Measurements from ENCODE around the gene SAMD4A. TPM values are rescaled to one million over a fixed set of nuclear protein-coding genes. Genes with fewer than 3 reads are reported as not detected.

Gene SAMD4A
- total and polyA plus RNA-seq, 10 donors: 2.3 to 31.0 (median 21.2) TPM

- Histone ChIP-seq H3K9me3 (no peaks in the 10 kb centered on the region), H3K36me3 (peaks cover 0 to 51% (median 4%) of the 10 kb centered on the region in 6 donors), H3K27me3 (replicated peaks in 1 of 7) (no peaks in the 10 kb centered on the region), H3K4me1 (no peaks in the 10 kb centered on the region), H3K27ac (no peak overlapping the region), H3K4me3 (no peak overlapping the region)
- WGBS, 5 donors: 78 to 89% (median 82%) methylated on average over 3 of the region's 3 CpGs
- TF ChIP-seq POLR2AphosphoS5 (IDR thresholded peaks at IDR 0.05) (no peak), POLR2A (IDR thresholded peaks at IDR 0.05) (no peak)
- TF ChIP-seq, protein P1, sequence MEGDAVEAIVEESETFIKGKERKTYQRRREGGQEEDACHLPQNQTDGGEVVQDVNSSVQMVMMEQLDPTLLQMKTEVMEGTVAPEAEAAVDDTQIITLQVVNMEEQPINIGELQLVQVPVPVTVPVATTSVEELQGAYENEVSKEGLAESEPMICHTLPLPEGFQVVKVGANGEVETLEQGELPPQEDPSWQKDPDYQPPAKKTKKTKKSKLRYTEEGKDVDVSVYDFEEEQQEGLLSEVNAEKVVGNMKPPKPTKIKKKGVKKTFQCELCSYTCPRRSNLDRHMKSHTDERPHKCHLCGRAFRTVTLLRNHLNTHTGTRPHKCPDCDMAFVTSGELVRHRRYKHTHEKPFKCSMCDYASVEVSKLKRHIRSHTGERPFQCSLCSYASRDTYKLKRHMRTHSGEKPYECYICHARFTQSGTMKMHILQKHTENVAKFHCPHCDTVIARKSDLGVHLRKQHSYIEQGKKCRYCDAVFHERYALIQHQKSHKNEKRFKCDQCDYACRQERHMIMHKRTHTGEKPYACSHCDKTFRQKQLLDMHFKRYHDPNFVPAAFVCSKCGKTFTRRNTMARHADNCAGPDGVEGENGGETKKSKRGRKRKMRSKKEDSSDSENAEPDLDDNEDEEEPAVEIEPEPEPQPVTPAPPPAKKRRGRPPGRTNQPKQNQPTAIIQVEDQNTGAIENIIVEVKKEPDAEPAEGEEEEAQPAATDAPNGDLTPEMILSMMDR (IDR thresholded peaks at IDR 0.05 in 8 of 11, conservative IDR thresholded peaks at IDR 0.05 in 3 of 11): no peak
- intact Hi-C loops (cut with DNase I; ENCODE audit: low total_unique reads): no loop called here
- DNase-seq: no peak
Observed at GRCh38 chr14:54839701-54840119, 272.8 kb downstream of the SAMD4A start.

DNA sequence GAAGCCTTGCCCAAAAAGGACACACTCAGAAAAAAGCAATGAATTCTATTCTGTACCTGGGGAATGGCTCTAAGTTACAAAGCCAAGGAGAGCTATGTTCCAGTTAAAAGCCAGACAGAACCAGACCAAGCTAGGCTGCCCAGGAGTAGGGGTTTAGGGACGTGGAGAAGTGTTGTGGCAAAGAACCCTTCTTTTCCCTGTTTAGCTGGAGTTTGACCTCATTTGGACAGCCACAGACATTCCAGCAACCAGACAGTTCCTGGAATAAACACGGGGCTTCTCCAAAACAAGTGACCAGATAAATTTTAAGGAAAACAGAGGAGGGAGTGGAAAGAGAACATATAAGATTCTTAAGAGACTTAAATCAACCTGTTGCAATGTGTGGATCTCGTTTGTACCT lies 273.4 kb downstream of the SAMD4A start:
- Histone ChIP-seq H3K27ac (no peak overlapping the region), H3K27me3 (replicated peaks in 1 of 7) (no peaks in the 10 kb centered on the region), H3K4me1 (no peaks in the 10 kb centered on the region), H3K9me3 (no peaks in the 10 kb centered on the region), H3K4me3 (no peak overlapping the region), H3K36me3 (peaks cover 0 to 57% (median 4%) of the 10 kb centered on the region in 6 donors)
- intact Hi-C loops (cut with DNase I; ENCODE audit: low total_unique reads): no loop called here
- no peak for DNase-seq
- WGBS, 5 donors: 85 to 96% (median 91%) methylated on average over 3 of the region's 3 CpGs
- TF ChIP-seq POLR2A (IDR thresholded peaks at IDR 0.05) (no peak), POLR2AphosphoS5 (IDR thresholded peaks at IDR 0.05) (no peak)
- TF ChIP-seq, protein P1 (IDR thresholded peaks at IDR 0.05 in 8 of 11, conservative IDR thresholded peaks at IDR 0.05 in 3 of 11): no peak

DNA sequence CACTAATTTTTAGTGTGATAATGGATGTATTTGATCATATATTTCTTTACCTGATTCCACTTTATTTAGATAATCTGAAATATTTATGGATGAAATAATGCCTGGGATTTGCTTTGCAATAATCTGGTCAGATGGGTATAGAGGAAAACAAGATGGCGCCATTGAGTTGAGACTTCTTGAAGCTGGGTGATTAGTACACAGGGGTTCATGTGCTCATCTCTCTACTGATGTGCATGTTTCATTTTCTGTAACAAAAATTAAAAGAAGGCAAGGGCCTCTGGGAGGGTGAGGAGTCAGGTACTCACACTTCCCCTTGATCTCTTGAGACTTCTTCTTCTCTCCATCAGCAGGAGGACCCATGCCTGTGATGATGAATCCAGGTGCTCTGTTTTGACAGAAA lies 273.9 kb downstream of the SAMD4A start:
- no peak for TF ChIP-seq POLR2AphosphoS5 (IDR thresholded peaks at IDR 0.05)
- no peak overlapping the region for H3K27ac ChIP-seq
- intact Hi-C loops (cut with DNase I; ENCODE audit: low total_unique reads): no loop called here
- H3K27me3 ChIP-seq (replicated peaks in 1 of 7): no peaks in the 10 kb centered on the region
- H3K36me3 ChIP-seq: peaks cover 0 to 62% (median 4%) of the 10 kb centered on the region in 6 donors
- no peaks in the 10 kb centered on the region for H3K9me3 ChIP-seq
- no peaks in the 10 kb centered on the region for H3K4me1 ChIP-seq
- H3K4me3 ChIP-seq: no peak overlapping the region
- 95 to 100% (median 97%) methylated on average over 1 of the region's 1 CpG for WGBS, 5 donors
- no peak for DNase-seq

Other genes starting within 250 kb of the SAMD4A start
- 10 to 100 TPM in 1 of 7 donors, 1 to 10 TPM in 6; 1.7 to 13.8 (median 5.4) TPM for gene CDKN3, start 170.1 kb upstream of the SAMD4A start, total RNA-seq
- gene CDKN3, start 170.1 kb upstream of the SAMD4A start, polyA plus RNA-seq: 10 to 100 TPM in 1 of 3 donors, 1 to 10 TPM in 2; 3.8 to 21.3 (median 5.0) TPM
- 100 to 1,000 TPM in 1 of 7 donors, 10 to 100 TPM in 6; 40.7 to 105 (median 48.1) TPM for gene CNIH1, start 125.8 kb upstream of the SAMD4A start, total RNA-seq
- 10 to 100 TPM; 35.0 to 65.8 (median 43.7) TPM for gene CNIH1, start 125.8 kb upstream of the SAMD4A start, polyA plus RNA-seq
- gene GMFB, start 78.1 kb upstream of the SAMD4A start, total RNA-seq: 10 to 100 TPM; 33.0 to 54.6 (median 37.9) TPM
- 10 to 100 TPM; 10.3 to 16.8 (median 15.2) TPM for gene GMFB, start 78.1 kb upstream of the SAMD4A start, polyA plus RNA-seq
- gene CGRRF1, start 57.2 kb upstream of the SAMD4A start, total RNA-seq: 10 to 100 TPM; 11.3 to 19.4 (median 16.3) TPM
- gene CGRRF1, start 57.2 kb upstream of the SAMD4A start, polyA plus RNA-seq: 10 to 100 TPM; 13.3 to 19.8 (median 19.5) TPM